Upper lobe of left lung (tissue), 4 donors: Measurements from ENCODE around the gene CCDC39.

Source experiments
- CTCF ChIP-seq, 6 experiments: fragments of 450-650 bp in 4 of 6; fragments of 200-600 bp in 2 of 6; sonication (generic) in 2 of 6; IDR thresholded peaks; one replicate each; pipeline ENCODE4 v1.5.1; 2016 to 2019; ENCODE audit warnings: antibody characterized with exemption in 6 of 6
- EP300 ChIP-seq, 4 donors: sonication (generic); formaldehyde crosslinking; IDR thresholded peaks; one replicate each; pipeline ENCODE4 v1.5.1; 2017; ENCODE audit warnings: antibody characterized with exemption in 4 of 4, control low read depth in 2 of 4
- POLR2A ChIP-seq, 4 donors: fragments of 450-650 bp; IDR thresholded peaks; one replicate each; pipeline ENCODE4 v1.5.1; 2016 to 2017; ENCODE audit warnings: antibody characterized with exemption in 4 of 4, mild to moderate bottlenecking in 2 of 4
- POLR2AphosphoS5 ChIP-seq, 2 donors: sonication (generic); formaldehyde crosslinking; IDR thresholded peaks; one replicate each; pipeline ENCODE4 v1.5.1; 2017; ENCODE audit warnings: antibody characterized with exemption in 2 of 2

DNA sequence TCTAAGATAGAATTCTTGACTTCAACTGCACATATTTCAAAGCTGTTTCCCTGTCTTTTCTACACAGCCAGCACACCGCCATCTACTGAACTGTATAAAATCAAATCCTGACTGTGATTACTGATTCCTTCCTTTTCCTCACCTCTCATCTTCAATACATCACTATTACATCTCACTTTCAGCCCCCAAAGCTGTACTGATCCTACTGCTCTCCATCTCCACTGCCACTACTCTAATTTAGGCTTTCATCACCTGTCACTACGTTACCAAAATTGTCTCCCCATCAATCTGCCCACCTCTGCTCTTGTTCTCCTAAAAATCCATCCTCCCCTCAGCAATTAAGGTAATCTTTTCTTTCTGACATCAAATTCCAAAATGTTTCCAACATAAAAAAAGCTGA is 4.5 kb upstream of the CCDC39 start:
- TF ChIP-seq POLR2AphosphoS5 (IDR thresholded peaks at IDR 0.05) (no peak), CTCF (IDR thresholded peaks at IDR 0.05) (no peak), POLR2A (IDR thresholded peaks at IDR 0.05) (no peak), EP300 (IDR thresholded peaks at IDR 0.05) (no peak)
